ENCODE data around the gene IKZF2. TPM values are rescaled to one million over a fixed set of nuclear protein-coding genes. Genes with fewer than 3 reads are reported as not detected.

Gene IKZF2
- total RNA-seq, 1 experiment from 2014 or later = 0.44 TPM

DNA sequence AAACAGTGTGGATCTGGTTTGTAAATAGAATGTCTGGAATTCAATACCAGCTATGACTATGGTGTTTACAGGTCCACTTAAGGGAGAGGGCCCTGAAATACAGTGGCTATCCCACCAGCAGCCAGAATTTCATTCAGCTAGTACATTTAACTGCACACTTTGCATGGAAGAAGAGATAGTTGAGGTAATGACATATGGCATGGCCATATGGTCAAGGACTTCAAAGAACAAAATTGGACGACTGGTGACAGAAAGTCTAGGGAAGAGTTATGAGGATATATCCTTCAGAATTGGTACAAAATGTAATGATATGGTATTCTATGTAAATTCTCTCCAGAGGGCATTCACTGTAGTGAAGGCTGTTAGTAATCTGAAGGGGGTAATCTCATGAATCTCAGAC, 105.0 kb downstream of the IKZF2 start:
- TF ChIP-seq SIN3A (IDR thresholded peaks at IDR 0.05; ENCODE audit: borderline replicate concordance, insufficient read depth, low read depth, low read length) = no peak
- no peak for TF ChIP-seq TCF7L2 (IDR thresholded peaks at IDR 0.05; ENCODE audit: low read depth, low read length)
- TF ChIP-seq, protein P1, sequence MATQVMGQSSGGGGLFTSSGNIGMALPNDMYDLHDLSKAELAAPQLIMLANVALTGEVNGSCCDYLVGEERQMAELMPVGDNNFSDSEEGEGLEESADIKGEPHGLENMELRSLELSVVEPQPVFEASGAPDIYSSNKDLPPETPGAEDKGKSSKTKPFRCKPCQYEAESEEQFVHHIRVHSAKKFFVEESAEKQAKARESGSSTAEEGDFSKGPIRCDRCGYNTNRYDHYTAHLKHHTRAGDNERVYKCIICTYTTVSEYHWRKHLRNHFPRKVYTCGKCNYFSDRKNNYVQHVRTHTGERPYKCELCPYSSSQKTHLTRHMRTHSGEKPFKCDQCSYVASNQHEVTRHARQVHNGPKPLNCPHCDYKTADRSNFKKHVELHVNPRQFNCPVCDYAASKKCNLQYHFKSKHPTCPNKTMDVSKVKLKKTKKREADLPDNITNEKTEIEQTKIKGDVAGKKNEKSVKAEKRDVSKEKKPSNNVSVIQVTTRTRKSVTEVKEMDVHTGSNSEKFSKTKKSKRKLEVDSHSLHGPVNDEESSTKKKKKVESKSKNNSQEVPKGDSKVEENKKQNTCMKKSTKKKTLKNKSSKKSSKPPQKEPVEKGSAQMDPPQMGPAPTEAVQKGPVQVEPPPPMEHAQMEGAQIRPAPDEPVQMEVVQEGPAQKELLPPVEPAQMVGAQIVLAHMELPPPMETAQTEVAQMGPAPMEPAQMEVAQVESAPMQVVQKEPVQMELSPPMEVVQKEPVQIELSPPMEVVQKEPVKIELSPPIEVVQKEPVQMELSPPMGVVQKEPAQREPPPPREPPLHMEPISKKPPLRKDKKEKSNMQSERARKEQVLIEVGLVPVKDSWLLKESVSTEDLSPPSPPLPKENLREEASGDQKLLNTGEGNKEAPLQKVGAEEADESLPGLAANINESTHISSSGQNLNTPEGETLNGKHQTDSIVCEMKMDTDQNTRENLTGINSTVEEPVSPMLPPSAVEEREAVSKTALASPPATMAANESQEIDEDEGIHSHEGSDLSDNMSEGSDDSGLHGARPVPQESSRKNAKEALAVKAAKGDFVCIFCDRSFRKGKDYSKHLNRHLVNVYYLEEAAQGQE (IDR thresholded peaks at IDR 0.05; ENCODE audit: insufficient read depth in 1 of 2, low read depth in 2 of 2, low read length in 1 of 2) = no peak

DNA sequence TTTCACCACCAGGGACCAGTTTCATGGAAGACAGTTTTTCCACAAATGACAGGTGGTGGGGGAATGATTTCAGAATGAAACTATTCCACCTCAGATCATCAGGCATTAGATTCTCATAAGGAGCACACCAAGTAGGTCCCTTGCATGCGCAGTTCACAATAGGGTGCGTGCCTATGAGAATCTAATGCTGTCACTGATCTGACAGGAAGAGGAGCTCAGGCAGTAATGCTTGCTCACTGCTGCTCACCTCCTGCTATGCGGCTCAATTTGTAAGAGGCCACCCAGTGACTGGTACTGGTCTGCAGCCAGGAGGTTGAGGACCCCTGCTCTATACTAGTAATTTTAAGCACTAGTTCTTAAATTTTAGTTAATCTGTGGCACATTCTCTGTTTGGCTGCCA, 107.8 kb downstream of the IKZF2 start:
- Histone ChIP-seq H3K27ac (ENCODE audit: low read length) (no peak overlapping the region), H3K9me3 (ENCODE audit: control insufficient read depth, insufficient read depth, low read depth, low read length) (no peaks in the 10 kb centered on the region), H3K4me3 (ENCODE audit: low read depth in 2 of 2, low read length in 2 of 2) (no peak overlapping the region), H3K27me3 (ENCODE audit: control insufficient read depth, insufficient read depth, low read length) (no peaks in the 10 kb centered on the region), H3K4me1 (ENCODE audit: control insufficient read depth, insufficient read depth, low read length) (no peaks in the 10 kb centered on the region), H3K36me3 (ENCODE audit: control insufficient read depth, insufficient read depth, low read length) (no peaks in the 10 kb centered on the region)
- no peak for DNase-seq (ENCODE audit: low read depth, low spot score)
- in situ Hi-C loops (cut with HindIII; ENCODE audit: low pct_unique_long_range_greater_than_20kb, low sequenced_read_pairs) (no loop called here), intact Hi-C loops (cut with micrococcal nuclease; ENCODE audit: unreplicated experiment) (no loop called here)
- ChIA-PET POLR2A (no interaction called here), CTCF (no interaction called here)
- TF ChIP-seq SIN3A (IDR thresholded peaks at IDR 0.05; ENCODE audit: borderline replicate concordance, insufficient read depth, low read depth, low read length) = no peak
- TF ChIP-seq, protein P2, sequence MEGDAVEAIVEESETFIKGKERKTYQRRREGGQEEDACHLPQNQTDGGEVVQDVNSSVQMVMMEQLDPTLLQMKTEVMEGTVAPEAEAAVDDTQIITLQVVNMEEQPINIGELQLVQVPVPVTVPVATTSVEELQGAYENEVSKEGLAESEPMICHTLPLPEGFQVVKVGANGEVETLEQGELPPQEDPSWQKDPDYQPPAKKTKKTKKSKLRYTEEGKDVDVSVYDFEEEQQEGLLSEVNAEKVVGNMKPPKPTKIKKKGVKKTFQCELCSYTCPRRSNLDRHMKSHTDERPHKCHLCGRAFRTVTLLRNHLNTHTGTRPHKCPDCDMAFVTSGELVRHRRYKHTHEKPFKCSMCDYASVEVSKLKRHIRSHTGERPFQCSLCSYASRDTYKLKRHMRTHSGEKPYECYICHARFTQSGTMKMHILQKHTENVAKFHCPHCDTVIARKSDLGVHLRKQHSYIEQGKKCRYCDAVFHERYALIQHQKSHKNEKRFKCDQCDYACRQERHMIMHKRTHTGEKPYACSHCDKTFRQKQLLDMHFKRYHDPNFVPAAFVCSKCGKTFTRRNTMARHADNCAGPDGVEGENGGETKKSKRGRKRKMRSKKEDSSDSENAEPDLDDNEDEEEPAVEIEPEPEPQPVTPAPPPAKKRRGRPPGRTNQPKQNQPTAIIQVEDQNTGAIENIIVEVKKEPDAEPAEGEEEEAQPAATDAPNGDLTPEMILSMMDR (IDR thresholded peaks at IDR 0.05) = no peak
- TF ChIP-seq, protein P1 (IDR thresholded peaks at IDR 0.05; ENCODE audit: insufficient read depth in 1 of 2, low read depth in 2 of 2, low read length in 1 of 2) = no peak
- no TSS peak for BruUV-seq (replicated peaks)
- no peak for ATAC-seq

More for the DNA sequence above, 105.0 kb downstream of the IKZF2 start:
- no peak for DNase-seq (ENCODE audit: low read depth, low spot score)
- BruUV-seq (replicated peaks) = no TSS peak
- H3K36me3 ChIP-seq (ENCODE audit: control insufficient read depth, insufficient read depth, low read length) = no peaks in the 10 kb centered on the region
- H3K27ac ChIP-seq (ENCODE audit: low read length) = no peak overlapping the region
- intact Hi-C loops (cut with micrococcal nuclease; ENCODE audit: unreplicated experiment) (no loop called here), in situ Hi-C loops (cut with HindIII; ENCODE audit: low pct_unique_long_range_greater_than_20kb, low sequenced_read_pairs) (no loop called here)
- no peaks in the 10 kb centered on the region for H3K27me3 ChIP-seq (ENCODE audit: control insufficient read depth, insufficient read depth, low read length)
- no peak overlapping the region for H3K4me3 ChIP-seq (ENCODE audit: low read depth in 2 of 2, low read length in 2 of 2)
- H3K4me1 ChIP-seq (ENCODE audit: control insufficient read depth, insufficient read depth, low read length) = no peaks in the 10 kb centered on the region
- ATAC-seq = no peak
- no peaks in the 10 kb centered on the region for H3K9me3 ChIP-seq (ENCODE audit: control insufficient read depth, insufficient read depth, low read depth, low read length)
- POLR2A ChIA-PET = no interaction called here
- CTCF ChIA-PET = no interaction called here
